Colon (tissue), 2 donors: ENCODE measurements around the gene AEBP1.
"Not testable (repeated sequence)": the region's sequence is repeated elsewhere in the genome, so short reads cannot be mapped to it uniquely, and the experiment has no call there.

Experiments used
- FAIRE-seq: peaks from 2 replicates; lab custom pipeline; 2012; peaks lifted over from hg19 to GRCh38; lab: Jason Lieb, UNC
- donor health status: control.
- donor health status: control.

The AEBP1 gene

DNA sequence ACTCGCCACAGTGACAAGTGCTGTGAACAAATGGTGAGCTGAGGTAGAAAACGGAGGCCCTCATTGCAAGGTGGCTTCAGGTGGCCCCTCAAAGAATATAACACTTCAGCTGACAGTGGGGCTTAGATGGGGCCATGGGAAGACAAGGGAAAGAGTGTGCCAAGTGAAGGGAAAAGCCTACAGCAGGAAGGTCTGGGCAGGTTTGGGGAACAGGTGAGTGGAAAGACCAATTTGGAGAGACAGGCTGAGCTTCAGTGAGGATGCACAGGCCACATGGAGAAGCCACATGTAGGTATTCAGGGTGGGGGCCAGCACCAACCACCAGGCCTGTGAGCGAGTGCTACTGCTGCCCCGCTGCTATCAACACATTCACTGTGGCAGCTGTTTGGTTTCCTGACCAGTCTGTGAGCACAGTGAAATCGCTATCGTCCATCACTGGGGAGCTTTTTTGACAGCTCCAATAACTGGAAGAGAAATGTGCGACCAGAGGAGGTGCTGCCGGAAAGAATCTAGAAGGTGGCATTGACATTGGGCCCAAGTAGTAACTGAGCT lies 15.8 kb downstream of the AEBP1 start:
- no peak for FAIRE-seq

DNA sequence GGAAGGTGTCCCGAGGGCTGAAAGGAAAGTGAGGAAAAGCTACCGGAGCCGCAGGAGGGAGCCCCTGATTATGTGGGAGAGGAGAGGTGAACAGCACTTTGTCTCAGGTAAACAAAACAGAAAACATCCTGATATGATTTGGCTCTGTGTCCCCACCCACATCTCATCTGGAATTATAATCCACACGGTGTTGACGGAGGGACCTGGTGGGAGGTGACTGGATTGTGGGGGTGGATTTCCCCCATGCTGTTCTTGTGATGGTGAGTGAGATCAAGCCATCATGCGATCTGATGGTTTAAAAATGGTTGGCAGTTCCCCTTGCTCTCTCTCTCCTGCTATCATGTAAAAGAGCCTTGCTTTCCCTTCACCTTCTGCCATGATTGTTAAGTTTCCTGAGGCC lies 16.2 kb downstream of the AEBP1 start:
- FAIRE-seq, result no peak

GRCh38 chr7:44121761-44122420 lies 17.7 kb downstream of the AEBP1 start:
- FAIRE-seq, result no peak

DNA sequence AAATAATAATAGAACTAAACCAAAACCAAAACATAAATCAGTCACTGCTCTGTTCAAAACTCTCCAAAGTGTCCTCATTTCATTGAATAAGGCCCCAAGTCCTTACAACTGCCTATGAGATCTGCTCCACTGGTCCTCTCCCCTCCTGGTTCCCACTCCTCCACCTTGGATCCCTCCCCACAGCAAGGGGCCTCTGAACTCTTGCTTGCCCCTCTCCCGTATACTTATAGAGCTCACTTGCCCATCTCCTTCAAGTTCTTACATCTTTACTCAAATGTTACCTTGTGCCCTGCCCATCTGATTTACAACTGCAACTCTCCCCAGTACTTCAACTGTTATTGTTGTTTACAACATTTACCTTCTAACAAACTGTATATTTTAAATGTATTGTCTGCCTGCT lies 18.4 kb downstream of the AEBP1 start:
- FAIRE-seq, result no peak

DNA sequence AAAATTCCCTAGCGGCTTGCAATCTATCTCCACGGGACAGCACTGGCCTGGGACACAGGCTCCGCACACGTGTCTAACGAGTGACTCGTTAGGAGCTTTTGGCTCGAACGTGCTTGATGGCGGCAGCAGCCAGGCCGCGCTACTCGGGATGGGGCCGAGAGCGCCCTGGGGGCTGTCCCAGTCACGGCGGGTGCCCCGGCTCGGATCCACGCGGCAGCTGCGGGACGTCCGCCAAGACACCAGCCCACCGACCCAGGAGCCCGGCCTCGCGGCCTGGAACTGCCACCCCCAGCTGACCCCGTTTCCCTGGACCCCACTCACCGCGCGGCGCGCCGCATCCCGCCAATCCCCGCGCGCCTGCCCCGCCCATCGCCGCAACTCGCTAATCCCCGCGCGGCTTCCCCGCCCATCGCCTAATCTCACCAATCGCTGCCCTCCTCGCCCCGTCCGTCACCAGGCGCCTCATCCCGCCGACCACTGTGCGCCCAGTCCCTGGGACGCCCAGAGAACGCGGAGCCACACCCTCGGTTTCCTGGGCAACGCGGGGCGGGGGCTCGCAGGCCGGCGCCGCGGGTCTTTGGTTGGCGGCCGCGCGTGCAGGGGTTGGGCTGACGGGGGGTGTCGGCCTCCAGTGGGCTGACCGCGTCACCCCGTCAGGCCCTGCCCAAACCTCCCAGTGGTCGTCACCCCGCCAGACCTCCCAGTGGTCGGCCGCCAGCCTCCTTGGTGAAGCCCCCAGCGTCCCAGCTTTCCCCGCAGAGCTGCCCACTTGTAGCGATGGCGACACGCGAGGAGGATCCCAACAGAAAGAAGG lies 19.3 kb downstream of the AEBP1 start, which contains the start of gene POLD2:
POLD2 (minus strand) TSS at position 359 of the 814 bp plus-strand sequence. CDS start 1,495 bp downstream, outside the sequence.
- no peak for FAIRE-seq

DNA sequence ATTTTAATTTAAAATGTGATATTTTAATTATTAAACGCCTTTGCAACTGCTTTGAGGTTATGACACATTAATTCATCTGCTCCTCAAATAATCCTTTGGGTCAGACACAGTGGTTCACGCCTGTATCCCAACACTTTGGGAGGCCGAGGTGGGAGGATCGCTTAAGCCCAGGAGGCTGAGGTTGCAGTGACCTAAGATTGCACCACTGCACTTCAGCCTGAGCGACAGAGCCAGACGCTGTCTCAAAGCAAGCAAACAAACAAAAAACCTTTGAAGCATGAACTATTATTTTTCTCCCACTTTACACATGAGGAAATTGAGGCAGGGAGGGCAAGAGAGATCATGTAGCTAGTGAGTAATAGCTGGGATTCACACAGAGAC lies 20.7 kb downstream of the AEBP1 start:
- no peak for FAIRE-seq

DNA sequence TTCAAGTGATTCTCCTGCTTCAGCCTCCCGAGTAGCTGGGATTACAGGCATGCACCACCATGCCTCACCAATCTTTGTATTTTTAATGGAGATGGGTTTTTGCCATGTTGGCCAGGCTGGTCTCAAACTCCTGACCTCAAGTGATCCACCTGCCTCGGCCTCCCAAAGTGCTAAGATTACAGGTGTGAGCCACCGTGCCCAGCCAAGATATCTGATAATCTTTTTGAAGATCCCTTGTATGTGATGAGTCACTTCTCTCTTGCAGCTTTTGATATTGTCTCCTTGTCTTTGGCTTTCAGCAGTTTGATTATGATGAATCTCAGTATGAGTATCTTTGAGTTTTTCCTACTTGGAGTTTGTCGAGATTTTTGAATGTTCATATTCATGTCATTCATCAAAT lies 22.4 kb downstream of the AEBP1 start:
- FAIRE-seq, result not testable (repeated sequence)

DNA sequence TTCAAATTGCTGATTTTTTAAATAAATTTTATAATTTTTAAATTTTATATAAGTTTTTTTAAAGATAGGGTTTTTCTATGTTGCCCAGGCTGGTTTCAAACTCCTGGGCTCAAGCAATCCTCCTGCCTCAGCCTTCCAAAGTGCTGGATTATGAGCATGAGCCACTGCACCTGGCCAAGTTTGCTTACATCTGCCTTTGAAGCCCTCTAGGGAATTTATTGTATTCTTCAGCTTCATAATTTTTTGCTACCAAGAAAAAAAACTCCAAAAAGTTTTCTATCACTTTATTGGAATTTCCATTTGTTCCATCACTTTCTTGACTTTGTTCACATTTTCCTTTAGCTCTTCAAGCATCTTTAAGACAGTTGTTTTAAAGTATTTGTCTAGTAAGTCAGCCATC lies 23.0 kb downstream of the AEBP1 start:
- FAIRE-seq, result no peak

DNA sequence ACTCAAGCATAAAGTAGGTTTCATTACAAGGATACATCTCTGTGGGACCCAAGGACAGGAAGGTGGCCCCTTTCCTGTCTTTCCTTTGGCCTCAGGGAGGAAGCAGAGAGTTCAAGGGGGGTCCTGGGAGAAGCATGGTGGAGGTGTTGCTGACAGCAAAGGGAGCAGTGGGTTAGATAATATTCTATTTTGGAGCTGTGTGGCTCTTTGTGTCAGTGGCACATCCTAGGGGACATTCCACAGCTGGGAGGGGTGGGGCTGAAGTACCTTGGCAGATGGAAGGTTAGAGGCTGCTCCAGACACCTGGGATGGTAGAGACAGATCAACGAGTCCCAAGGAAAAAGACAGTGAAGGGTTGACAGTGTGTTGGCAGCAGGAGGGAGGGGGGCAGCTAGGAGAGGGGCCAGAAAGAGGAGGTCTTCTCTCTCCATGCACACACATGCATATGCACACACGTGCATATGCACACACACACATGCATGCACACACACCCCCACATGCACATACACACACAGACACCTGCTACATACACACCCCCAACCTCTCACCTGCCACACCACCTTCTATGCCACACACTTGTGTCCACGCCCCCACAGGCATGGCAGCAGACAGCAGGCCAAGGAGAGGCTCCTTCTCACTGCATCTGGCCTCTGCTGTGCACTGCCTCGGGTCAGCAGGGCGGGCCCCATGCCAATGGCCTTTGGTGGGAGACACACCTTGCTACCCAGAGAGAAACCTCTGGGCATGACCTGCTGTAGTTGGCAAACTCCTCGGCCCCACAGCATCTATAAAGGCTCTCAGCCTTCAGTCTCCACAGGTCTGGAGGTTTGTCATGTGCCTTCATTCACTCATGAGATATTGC lies 24.8 kb downstream of the AEBP1 start:
- no peak for FAIRE-seq

GRCh38 chr7:44131173-44132029 lies 27.3 kb downstream of the AEBP1 start:
- FAIRE-seq, result no peak

DNA sequence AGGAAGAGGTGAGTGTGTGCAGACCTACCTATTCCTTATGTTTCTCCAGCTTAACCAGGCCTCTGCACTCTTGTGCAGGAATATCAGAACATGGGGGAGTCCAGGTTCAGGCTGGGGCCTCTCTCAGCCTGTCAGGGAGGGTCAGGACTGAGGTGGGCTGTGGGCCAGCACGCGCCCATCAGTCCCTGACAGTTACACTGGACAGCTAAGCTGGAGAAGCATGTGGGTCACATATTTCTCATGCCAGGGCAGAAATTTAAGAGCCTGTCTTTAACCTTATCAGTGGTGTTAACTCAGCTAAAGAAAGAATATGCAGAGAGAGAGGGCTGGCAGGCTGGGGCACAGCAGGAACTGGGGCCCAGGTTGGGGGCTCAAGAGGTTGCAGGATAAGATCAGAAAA lies 27.9 kb downstream of the AEBP1 start:
- no peak for FAIRE-seq

DNA sequence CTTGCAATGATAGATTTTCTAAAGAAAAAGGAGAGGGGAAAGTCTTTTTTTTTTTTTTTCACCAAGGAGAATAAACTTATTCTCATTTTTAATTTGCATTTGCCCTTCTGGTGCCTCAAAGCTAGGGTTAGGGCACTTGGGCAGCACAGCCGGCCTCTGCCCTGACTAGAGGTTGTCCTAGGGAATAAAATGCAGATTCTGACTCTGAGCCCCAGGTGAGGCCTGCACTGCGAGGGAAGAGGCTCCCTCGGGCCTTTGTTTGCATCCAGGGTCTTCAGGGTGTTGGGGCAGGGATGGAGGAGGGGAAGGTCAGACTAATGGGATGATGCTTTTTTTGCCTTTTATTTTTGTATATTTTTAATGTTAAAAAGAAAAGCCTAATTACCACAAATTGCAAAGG lies 29.1 kb downstream of the AEBP1 start:
- FAIRE-seq, result no peak

GRCh38 chr7:44134943-44135628 lies 30.9 kb downstream of the AEBP1 start:
- no peak for FAIRE-seq

DNA sequence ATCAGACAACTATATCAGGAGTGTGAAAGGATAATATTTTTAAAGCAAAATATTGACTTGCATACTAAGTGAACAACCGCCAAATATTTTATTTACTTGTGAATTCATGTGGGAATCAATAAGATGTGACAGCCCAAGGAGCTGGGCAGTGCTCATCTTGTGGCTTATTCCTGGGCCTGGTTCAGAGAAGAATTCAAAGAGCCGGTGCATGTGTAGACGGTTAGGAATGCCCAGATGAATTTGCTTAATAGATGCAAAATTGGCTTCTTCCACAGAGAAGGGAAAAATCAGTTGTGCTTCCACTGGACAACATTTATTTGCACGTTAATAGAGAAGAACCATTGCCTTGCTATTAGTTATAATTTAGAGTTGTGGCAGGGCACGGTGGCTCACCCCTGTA lies 32.6 kb downstream of the AEBP1 start:
- no peak for FAIRE-seq

DNA sequence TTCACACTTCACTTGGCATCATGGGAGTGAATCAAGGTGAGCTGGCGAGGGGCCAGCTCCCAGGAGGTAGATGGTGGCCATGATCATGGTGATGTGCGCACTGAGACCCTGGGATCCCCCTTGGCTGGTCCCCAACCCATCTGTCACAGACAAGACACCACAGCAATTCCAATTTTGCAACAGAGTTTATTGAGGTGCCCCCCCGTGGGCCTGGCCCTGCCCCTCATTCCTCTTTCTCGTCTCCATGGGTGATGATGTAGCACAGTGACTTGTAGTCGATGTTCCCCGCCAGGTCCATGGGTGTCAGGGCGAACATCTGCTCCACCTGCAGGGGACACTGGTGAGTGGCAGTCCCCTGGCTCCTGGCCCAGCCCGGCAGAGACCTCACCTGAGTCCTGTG lies 34.6 kb downstream of the AEBP1 start:
- no peak for FAIRE-seq

DNA sequence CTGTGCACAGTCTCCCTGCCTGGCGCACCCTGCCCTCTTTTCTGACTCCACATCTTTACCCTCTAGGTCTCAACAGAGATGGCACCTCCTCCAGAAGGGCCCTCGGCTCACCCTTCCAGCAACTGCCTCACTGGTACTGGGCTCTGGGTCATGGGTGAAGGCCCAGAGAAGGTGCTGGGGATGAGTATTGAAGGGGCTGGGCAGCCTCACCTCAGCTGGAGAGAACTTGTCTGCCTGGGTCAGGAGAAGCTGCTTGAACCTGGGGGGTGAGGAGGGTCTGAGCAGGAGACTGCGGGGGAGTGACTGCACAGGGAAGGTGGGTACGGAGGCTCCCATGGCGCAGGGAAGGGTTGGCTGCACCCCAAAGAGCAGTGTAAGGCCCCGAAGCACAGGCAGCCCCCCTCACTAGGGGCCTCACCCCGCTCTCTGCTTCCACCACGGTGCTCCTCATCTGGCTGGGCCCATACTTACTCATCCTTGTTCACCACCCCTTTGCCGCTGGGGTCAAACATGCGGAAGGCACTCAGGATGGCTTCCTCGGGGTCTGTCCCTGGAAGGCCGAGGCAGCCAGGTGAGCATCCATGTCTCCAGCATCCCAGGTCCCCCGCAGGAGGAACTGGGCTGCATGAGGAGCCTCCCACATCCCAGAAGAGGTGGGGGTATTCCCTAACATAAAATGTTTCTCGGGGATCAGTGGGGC lies 35.3 kb downstream of the AEBP1 start:
- no peak for FAIRE-seq

- FAIRE-seq, result no peak
Observed at GRCh38 chr7:44140341-44140740, 36.2 kb downstream of the AEBP1 start.

- FAIRE-seq, result no peak
Observed at GRCh38 chr7:44141221-44141850, 37.2 kb downstream of the AEBP1 start, which contains the start of gene MYL7. MYL7 (minus strand) TSS chr7:44141332; CDS start chr7:44141305, 27 bp downstream.

DNA sequence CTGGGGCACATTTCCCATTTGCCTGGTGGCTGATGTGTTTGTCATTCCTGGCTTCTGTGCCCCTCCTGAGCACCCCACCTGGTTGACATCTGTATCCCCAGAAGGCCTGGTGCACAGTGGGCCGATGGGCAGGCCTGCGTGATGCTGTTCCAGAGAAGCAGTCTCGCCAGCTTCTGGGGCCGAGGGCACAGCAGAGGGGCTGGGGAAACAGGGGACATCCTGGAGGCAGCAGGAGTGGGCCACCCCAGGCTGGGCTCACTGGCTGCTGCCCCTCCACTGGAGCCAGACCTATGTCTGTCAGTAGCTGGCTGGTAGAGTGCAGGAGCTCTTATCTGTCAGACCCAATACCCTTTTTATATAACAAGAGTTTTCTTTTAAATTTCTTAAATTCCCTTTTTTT lies 37.9 kb downstream of the AEBP1 start:
- FAIRE-seq, result no peak
